Raji (cell line): ENCODE results near the gene POLA1.

Source experiments
- POLR2A ChIP-seq: IDR thresholded peaks from 2 replicates; pipeline ENCODE4 v1.6.1; 2011; ENCODE audit warnings: low read depth, low read length, control low read depth; ENCODE audit not compliant: insufficient read depth

Gene POLA1

DNA sequence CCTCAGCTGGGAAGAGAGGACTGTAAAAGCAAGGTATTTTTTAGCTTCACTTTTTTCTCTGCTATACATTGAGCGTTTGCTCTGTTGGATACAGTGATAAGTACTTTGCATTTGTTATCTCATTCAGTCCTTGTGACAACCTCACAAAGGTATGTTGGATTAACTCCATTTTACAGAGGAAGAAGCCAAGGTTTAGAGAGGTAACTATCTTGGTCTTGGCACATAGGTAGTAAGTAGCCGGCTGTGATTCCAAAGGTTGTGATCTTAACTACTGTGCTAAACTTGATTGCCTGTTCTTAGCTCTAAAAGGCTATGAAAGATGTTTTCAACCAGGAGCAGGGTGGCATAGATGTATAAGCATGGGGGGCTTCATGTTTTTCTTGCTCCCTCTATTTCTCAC, 134.4 kb downstream of the POLA1 start:
- TF ChIP-seq POLR2A, result no peak

DNA sequence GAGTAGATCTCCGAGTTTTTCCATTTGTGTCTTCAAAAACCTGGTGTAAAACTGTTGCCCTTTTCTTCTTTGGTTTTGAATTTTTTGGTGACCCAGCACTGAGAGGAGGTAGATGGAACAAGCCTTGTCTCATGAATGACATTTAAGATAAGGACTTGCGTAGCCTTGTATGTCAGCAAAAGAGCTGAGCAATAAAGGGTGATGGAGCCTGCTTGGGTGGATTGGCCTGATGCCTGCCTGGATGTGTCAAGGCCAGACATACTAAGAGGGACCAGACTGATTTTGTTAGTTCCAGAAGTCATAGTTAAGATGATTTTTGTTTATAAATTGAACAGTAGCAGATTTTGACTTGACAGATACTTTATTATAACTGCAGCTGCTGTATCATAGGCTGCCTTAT, 134.9 kb downstream of the POLA1 start:
- TF ChIP-seq POLR2A, result no peak

DNA sequence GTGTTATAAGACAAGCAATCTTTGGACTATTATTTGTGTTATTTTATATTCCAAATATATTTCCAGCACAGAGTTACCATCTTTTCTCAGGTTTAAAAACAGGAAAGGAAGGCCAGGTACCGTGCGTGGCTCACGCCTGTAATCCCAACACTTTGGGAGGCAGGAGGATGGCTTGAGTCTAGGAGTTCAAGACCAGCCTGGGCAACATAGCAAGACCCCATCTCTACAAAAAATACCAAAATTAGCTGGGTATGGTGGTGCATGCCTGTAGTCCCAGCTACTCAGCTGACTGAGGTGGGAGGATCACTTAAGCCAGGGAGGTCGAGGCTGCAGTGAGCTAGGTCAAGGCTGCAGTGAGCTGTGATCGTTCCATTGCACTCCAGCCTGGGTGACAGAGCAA, 140.0 kb downstream of the POLA1 start:
- TF ChIP-seq POLR2A, result no peak

- TF ChIP-seq POLR2A, result no peak
These were observed 144.2 kb downstream of the POLA1 start for GRCh38 chrX:24837966-24838365.

- TF ChIP-seq POLR2A, result no peak
These were observed 144.9 kb downstream of the POLA1 start for GRCh38 chrX:24838629-24839028.

DNA sequence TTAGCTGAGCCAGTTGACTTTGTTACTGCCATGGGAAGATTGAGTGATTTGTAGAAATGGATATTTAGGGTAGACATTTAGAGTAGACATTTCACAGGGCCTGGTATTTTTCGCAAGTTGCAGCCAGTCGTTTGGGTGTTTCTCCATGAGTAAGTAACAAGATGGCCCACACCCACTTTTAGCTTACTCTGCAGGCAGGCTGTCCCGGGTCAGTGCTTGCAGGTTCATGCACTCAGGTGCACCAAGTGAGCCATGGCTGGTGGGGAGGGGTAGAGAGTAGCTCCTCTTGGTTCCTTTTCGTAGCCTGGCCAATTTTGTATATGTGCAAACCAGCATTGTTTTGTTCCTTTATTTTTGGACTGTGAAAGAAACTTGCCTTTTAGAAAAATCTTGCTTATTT, 145.6 kb downstream of the POLA1 start:
- TF ChIP-seq POLR2A, result no peak

DNA sequence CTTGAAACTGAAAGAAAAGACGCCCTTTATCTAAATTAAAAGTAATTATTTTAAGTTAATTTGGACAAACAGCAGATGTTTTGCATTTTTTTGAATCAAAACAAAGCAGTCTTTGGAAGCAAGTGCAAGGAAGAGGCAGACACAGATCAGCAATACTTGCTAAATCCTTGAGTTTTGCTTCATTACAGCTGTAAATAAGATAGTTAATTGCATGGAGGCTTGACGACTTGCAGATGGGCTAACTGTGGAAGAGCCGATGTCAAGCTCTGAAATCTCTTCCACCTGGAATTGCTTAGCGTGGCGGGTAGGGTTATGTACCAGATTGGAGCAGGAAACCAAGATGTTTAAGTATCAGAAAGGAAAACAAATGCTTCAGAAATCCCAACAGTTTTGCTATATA, 148.8 kb downstream of the POLA1 start:
- TF ChIP-seq POLR2A, result no peak

DNA sequence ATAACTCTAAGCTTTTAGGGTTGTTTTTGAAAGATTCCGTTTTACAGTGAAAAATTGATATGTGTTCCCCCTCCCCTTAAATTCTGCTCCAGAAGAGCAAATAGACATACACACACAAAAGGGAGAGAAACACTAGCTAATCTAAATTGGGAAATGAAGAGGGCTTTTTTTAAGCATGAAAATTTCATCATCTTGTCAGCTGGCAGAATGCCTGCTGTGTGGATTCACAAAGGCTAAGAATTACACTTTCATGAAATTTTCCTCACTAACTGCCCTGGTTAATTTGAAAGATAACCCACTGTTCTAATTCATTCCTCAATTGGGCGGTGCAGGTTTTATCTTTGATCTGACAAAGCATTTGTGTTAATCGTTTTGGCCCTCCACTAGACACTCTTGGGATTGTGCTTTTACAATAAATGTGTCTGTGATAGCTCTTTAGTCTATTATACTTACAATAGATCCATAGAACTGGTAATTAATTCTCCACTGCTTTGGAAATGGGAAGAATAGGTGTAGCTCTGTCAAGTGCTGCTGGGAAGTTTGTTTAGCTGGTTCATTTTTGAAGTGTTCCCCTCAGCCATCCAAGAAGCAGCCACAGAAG, 152.9 kb downstream of the POLA1 start:
- no peak for TF ChIP-seq POLR2A

DNA sequence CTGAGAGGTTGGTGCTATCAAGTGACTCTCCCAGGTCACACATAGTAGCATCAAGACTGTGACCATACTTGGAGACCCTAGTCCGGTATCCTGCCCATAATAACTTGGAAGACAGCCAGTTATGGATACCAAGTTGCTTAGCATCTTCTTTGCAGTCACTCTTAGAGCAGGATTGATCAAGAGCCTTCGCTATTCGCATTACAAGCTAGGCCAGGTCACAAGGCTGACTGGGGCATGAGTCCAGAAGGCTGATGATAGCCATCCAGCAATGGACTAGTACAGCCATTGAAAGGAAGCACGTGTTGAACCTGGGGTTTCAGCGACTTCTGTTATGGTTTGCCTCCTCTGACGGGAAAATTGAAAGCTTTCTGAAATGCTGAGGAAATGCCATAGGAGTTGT, 157.6 kb downstream of the POLA1 start:
- no peak for TF ChIP-seq POLR2A

DNA sequence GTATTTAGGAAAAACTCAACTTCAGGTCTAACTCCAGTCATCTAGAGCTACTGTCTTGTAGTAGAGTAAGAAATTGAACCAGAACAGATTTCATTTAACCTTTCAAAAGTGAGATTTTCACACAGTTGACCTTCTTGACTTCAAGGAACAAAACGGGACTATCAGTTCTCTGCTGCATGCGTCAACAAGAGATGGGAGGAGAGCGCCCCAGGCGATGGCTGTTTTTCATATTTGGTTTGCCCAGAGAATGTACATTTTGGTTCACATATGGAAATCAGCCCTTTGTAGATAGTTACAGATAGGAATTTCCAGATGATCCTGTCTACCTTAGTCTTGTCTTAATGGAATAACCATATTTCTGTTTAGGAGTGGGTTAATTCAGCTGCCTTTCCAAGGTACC, 158.1 kb downstream of the POLA1 start:
- TF ChIP-seq POLR2A, result no peak

DNA sequence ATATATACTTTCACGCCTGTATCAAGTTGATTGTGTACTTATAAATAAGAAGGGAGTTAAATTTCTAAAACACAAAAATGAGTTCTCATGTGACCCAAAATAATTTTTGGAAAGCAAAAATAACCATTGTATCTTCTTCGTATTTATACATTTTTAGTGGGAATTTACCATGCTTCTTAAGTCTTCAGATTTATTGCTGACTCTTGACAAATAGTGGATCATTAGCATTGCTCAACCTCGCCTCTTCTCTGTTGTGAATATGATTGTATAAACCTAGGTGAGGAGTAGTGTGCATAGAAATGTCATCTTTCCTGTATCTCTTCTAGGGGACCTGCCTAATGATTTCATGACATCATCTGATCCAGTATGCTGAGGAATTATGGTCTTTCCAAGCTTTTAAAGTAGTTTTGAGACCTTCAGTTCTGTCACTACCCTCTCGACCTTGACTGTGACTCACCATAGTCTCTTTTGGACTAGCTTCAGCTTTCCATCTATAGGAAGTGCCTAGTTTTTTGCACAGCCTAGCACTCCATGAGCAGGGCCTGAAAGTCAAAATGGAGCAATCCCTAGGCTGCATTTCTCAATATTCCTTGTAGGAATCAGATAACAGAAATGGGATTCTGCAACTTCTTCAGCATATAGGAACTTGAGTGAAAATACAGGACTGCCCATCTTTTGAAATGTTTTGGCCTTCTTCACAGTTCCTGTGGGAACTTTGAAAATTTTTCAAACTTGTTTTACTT, 164.5 kb downstream of the POLA1 start:
- TF ChIP-seq POLR2A, result no peak

DNA sequence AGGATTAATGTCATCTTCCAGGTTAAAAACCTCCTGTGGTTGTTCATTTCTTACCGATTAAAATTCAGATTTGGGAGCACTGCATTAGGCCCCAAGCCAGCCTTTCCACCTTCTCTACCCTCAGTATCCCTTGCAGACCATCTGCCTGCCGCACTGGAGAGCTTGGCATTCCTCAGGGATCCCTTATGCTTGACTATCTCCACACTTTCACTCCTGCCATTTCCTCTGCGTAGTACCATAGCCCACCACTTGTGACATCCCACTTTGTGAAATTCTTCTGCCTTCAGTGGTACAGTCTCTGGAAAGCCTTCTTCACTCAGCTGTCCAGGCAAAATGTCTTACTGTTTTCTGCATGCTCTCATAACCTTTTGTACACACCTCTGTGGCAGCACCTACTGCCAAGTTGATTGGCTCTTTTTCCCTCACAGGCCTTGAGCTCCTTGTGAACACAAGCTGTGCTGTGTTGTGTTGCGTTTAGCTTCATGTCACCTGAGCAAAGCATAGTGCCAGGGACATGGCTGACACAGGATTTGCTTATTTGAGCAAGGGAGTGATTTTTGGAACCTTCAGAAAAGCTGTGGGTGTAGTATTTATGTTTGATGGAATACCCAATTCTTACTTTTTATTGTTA, 165.6 kb downstream of the POLA1 start:
- no peak for TF ChIP-seq POLR2A

DNA sequence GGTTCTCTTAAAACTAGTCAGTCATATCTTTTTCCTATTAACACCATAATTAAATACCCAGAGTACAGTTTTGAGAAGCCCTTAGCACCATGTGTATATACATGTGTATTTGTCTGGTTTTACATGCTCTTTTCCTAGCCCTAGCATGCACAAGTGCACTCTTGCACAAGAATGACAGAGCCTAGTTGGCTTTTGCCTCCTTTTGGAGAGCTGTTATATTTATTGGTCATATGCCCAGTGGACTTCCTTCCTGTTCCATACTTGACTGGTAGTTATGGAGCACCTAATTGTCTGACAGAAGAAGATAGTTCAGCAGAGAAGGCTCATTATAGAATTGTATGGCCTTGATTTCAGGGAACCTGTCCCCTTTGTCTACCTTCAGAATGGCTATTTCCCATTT, 166.4 kb downstream of the POLA1 start:
- no peak for TF ChIP-seq POLR2A

GRCh38 chrX:24862343-24862742, 168.6 kb downstream of the POLA1 start:
- no peak for TF ChIP-seq POLR2A

DNA sequence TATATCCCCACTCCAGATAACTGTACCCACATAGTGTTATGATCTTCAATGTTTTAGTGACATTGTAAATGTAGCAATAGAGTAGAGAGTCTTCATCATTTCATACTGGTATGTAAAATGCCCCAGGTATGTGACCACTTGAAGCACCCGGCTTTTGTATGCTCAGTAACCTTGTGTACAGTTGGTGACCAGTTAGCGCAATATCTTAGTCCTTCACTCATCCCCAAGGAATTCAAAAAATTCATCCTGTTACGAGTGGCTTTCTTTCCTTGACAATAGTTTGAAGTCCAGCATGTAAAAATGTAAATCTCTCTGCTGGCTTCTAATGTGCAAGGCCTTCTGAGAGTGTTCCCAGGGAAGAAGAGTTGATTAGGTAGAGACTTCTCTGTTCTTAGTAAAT, 176.4 kb downstream of the POLA1 start:
- TF ChIP-seq POLR2A, result no peak

DNA sequence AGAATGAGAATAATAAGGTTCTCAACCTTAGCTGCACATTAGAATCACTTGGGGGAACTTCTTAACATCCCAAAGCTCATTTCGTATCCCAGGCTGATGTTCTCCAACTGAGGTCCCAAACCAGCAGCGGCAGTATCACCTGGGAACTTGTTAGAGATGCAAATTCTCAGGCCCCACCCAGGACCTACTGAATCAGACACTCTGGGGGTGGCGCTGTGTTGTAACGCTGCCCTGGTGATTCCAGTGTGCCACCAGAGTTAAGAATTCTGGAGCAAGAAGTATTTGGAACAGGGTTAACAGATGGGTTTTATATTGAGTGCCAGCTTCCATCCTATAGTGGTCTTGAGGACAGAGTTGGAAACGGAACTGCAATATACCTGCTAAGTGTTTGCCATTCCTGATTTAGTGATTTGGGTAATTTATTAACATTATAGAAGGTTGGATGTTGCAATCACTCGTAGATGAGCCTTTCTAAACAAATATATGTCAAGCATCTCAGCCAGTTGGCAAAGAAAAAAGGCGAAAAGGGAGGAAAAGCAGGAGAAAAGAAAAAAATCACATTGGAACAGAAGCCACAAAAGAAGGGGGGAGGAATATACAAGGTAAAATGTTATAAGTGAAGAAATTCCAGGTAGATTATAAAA, 181.0 kb downstream of the POLA1 start:
- TF ChIP-seq POLR2A, result no peak
